Gastrocnemius medialis (tissue), 4 donors: ENCODE results near the gene ZNF683.

Source experiments
- CTCF ChIP-seq, 5 experiments: fragments of 450-650 bp in 3 of 5; fragments of 200-600 bp in 2 of 5; sonication (generic) in 2 of 5; IDR thresholded peaks in 4 of 5; conservative IDR thresholded peaks in 1 of 5; 1 replicate in 4 of 5; 2 replicates in 1 of 5; pipeline ENCODE4 v1.5.1; 2016 to 2019; ENCODE audit warnings: antibody characterized with exemption in 5 of 5, mild to moderate bottlenecking in 3 of 5, moderate library complexity in 3 of 5
- POLR2A ChIP-seq, 2 donors: fragments of 450-650 bp; IDR thresholded peaks; one replicate each; pipeline ENCODE4 v1.6.1; 2017; ENCODE audit warnings: antibody characterized with exemption in 2 of 2, mild to moderate bottlenecking in 2 of 2, moderate library complexity in 2 of 2

- TF ChIP-seq CTCF (IDR thresholded peaks at IDR 0.05 in 4 of 5, conservative IDR thresholded peaks at IDR 0.05 in 1 of 5), result no peak
- no peak for TF ChIP-seq POLR2A (IDR thresholded peaks at IDR 0.05)
These were observed 36.6 kb downstream of the ZNF683 start for GRCh38 chr1:26335774-26336476.
